Measurements from ENCODE around the gene ZNF532. TPM values are rescaled to one million over a fixed set of nuclear protein-coding genes. Genes with fewer than 3 reads are reported as not detected.
"Not testable (repeated sequence)": the region's sequence is repeated elsewhere in the genome, so short reads cannot be mapped to it uniquely, and the experiment has no call there.

Gene ZNF532
- total RNA-seq, 1 experiment from 2014 or later = 6.1 TPM

DNA sequence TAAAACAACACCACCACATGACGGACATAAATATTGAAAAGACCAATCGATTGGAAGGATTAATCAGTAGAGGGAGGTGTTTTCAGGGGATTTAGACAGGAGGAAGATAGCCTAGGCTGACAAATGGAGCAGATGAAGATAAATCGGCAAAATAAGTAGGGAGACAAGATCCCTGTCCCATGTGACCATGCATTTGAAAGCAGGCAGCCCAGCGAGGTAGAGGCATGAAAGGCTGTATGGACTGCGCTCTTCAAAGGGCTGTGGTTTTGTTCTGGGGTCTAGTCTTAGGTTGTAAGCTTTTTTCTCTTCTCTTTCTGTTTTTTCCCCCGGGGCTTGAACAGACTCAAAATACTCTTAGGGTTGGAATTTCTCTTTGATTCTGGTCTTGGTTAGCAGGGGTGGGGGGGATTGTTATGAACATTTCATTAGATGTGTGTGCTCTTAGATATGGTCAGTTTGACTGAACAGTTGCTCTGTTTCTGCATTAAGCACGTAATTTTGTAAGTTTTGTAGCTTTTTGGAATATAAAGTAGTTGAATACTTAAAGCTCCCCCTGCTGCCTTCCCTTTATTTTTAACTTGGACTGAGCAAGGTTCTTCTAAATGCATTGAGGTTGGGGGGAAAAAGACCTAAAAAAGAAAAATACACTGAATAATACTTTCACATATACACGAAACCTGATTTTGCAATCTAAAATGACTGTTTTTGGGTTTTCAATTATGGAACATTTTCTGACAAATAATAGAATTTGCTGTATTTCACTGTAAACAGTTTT lies 32.2 kb downstream of the ZNF532 start:
- no peak for DNase-seq (ENCODE audit: extremely low read depth, low read depth)

DNA sequence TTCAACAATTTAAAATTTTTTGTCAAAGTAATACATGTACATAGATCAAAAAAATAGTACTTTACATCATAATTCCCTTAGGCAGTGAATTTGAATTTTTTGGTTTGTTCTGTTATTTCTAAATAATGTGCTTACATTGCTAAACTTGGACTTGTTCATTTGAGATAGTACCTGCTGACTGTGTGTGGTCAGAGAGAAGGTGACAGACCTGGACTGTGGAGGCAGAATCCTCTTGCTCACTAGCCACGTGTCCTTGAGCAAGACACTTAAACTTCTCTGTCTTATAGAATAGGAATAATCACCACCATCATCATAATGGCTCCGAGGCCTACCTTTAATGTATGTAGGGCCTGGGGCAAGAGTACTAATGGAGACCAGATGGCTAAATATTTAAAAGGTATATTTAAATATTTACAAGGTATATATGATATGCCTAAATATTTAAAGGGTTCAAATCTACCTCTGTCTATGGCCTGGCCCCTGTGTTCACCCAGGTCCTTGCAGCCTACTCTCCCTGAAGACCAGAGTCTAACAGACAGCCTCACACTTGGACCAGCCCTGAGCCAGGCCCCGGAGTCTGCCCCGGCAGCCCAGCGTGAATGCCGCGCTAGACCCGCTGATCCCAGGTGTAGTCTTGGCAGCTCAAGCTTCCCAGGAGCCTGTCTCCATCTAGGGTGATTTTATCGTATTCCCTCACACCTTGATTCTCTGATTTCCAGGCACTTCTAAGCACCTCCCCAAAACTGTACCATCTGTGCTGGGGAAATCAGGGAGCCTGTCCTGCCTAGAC lies 33.5 kb downstream of the ZNF532 start:
- no peak for DNase-seq (ENCODE audit: extremely low read depth, low read depth)

DNA sequence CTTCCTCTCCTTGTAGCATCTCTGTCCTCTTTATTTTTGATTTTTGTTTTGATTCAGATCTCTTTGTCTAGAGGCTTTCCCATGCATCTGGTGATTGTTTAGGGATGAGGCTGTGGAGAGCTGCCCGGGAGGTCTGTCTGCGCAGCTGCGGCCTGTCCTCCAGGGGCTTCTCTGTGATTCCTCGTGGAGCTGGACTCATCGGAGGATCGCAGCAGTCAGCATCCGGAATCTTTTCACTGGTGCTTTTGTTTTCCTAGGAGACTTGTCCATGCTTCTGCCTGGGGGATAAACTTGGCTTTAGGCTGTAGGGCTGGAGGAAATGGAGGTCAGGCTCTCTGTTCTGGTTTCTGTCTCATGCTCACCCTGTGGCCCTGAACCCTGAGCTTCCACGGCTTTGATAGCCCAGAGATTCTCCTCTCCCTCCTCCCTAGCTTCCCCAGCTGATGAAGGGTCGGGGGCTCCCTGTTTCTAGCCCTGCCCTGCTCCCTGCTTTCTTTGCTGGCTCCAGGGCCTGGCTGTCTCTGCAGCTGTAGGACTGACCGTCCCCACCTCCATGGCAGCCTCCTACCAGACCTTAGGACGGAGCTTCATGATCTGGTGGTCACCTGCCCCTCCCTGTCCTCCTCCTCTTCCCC lies 35.5 kb downstream of the ZNF532 start:
- DNase-seq (ENCODE audit: extremely low read depth, low read depth) = no peak

DNA sequence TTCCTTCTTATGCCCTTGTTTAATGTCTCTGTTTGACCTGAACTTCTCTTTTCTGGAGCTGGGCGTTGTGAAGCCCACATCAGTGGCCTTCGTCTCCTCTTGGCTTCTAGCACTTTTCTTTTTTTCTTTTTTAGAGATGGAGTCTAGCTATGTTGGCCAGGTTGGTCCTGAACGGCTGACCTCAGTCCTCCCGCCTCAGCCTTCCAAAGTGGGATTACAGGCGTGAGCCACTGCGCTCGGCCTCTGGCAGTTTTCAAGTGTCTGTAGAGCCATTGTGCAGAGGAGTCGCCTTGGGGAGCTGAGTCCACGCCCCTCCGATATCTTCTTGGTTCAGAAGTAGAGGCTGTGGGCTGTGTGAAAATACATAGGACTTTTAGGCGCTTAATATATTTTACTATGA lies 36.5 kb downstream of the ZNF532 start:
- no peak for DNase-seq (ENCODE audit: extremely low read depth, low read depth)

DNA sequence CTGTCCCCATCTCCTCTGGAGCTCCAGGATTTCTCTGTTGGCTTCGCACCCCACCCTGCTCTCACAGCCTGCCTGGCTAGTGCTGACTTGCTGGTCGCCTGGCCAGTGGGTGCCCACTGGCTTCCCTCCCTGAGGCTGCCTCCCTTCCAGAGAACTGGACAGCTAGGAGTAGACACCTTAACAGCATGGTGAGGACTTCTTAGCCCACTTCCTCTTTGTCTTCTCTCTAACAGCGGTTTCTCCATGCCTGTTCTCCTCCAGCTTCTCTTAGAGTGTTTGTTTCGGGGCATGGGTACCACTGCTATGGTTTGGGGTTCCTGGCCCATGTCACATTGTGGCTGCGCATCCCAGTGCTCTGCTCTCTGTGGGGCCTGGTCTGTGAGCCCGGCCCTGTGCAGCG lies 37.1 kb downstream of the ZNF532 start:
- DNase-seq (ENCODE audit: extremely low read depth, low read depth) = no peak

DNA sequence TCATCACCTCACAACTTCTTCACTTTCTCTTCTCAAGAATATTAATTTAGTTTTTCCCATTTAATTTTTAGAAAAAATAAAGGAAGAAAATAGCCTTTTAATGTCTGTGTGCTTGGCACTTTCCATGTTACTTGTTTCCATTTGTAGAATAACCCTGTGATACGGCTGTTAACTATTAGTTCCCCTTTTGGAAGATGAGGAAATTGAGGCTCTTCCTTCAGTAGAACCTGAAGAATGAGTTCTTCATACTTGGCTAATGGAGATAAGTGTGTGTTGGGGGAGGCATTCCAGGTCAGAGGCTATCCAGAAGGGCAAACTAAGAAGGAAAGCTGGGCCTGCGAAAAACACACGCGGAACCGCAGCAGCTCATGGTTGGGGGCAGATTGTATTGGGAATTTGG lies 38.3 kb downstream of the ZNF532 start:
- no peak for DNase-seq (ENCODE audit: extremely low read depth, low read depth)

DNA sequence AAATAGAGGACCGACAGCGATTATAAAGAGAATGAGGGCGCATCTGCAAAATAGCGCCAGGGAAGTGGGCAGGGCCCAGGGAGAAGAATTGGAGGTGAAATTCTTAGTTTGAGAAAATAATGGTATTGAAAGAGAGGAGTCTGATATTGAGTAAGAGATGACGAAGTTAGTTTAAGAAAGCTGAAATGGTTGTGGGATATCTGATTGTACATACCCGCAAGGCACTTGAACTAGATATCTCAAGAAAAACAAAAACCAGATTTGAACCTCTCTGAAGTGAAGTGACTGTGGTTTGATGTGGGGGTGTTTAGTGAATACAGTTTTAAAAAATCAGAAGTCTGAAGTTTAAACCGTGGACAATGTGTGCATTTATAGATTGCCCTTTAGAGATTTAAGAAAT lies 38.9 kb downstream of the ZNF532 start:
- no peak for DNase-seq (ENCODE audit: extremely low read depth, low read depth)

DNA sequence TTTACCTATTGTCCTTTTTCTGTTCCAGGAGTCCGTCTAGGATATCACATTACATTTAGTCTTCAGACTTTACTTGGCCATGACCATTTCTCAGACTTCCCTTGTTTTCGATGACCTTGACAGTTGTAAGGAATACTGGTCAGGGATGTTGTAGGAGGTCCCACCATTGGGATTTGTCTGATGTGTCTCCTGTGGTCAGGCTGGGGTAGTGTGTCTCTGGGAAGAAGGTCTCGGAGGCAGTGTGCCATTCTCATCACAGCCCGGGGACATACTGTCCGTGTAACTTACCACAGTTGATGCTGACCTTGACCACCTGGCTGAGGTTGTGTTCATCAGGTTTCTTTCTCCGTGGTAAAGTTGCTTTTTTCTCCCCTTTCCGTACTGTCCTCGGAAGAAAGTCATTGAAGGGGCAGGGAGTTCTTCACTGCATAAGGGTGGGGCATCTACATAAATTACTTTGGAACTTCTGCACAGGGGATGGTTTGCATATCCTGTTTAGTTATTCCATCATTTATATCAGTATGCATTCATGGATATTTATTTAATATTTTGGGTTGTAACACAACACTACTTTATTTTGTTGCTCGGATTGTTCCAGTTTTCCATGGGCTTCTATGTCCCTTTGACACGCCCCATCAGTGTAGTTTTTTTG lies 41.2 kb downstream of the ZNF532 start:
- DNase-seq (ENCODE audit: extremely low read depth, low read depth) = no peak

DNA sequence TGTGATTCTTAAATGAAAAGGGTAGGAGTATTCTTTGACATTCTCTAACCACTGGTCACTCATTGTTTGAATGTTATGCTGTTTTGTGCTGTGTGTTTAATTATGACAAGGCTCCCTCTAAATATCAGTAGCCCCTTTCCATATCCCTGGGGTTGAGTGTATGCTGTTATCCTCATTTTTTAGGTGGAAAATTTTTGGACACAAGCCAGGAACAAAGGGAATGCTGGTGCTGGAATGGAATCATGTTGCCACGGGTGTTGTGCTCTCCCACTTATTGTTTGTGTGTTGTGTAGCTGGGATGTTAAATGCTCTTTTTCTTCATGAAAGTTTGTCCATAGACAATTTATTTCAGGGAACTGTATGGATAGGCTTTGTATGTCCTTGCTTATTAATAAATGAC lies 43.3 kb downstream of the ZNF532 start:
- no peak for DNase-seq (ENCODE audit: extremely low read depth, low read depth)

DNA sequence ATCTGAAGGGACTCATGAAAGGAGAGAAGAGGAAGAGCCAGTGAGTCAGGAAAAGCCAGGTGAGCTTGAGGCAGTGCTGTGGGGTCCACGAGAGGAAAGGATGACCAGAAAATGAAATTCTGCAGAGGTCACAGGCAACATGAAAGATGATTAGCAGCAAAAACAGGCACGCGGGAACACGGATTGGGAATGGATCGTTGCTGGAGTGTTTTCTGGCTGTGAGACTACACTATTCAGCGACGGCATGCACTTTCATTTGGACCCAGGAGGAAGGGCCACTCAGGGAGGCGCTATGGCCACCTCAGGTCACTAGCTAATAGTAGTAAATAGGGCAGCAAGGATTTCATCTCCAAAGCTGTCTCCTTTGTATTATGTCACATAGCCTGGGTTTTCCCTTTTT lies 44.8 kb downstream of the ZNF532 start:
- DNase-seq (ENCODE audit: extremely low read depth, low read depth) = no peak

DNA sequence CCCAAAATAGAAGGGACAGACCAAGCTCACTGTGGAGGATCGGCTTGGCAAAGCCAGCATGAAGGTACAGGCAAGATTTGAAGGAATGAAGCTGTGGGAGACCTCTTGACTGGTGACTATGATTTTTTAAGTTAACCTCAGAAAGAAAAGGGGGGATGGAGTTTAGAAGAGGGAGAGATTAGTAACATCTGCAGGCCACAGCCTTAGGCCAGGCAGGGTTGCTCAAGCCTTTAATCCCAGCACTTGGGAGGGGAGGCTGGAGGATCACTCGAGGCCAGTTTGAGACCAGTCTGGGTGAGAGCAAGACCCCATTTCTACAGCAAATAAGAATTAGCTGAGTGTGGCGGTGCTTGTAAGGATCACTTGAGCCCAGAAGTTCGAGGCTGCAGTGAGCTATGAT lies 46.6 kb downstream of the ZNF532 start:
- no peak for DNase-seq (ENCODE audit: extremely low read depth, low read depth)

DNA sequence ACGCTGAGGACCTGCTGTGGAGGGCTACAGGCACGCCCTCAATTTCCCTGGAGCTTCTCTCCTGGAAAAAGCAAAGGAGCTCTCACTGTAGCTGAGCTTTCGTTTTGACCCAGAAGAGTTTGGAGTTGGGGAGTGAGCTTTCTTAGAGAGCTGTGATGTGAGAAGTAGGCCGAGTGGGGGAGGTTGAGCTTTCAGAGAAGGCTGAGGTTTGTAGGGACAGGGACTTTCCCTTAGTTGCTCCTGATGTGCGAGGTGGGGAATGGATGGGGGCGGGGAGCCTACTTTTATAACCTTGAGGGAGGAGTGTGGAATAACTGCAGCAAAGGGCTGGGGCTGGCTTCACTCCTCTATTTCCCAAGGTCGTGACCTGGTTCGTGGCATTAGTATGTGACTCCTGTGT lies 47.1 kb downstream of the ZNF532 start:
- DNase-seq (ENCODE audit: extremely low read depth, low read depth) = no peak

DNA sequence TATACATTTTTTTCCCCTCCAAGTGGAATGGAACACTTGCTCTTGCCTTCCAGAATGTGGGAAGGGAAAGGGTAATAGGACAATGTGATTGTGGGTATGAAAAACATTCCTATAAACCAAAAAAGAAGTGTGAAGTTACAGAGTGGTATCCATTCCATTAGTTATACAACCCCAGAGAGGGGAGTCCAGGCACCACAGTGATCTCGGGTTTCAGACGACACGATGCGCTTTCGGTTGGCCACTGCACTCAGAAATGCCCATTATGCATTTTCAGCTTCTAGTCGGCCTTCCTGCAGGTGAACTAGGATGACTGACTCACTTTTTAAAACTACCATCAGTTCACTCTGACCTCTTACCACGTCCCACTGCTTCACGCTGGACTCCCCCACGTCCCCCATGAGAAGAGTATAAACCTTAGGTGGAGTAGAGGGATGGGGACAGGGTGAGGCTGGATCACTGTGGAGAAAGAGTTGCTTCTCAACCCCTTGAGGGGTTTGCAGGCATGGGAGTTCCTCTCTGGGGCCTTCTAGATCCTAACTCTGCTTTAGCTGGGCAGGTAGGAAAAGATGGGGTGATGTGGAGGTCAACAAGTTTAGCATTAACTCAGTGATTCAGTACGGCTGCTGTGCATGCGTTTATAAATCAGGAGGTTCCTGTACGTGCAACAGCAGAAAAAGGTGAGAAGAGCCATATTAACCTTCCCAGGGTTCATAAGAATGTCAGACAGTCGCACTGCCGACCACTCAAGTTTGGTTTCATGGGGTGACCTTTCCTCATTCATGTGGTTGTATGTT lies 50.5 kb downstream of the ZNF532 start:
- DNase-seq (ENCODE audit: extremely low read depth, low read depth) = no peak

DNA sequence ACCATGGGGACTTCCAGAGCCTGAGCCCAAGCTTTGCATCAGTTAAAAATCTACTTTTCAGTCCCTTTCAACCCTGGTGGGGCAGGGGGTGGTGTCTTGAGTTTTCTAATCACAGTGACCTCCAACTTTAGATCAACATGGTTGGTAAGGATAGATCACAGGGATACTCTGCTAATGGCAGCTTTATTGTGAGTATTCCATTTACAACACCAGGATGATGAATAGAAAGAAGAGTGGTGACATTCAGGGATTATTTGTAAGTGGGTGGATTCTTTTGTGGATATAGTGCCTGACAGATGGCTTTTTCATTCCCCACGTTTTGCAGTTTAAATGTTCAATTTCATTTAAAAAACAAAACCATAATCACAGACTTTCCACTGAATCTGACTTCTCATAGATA lies 51.3 kb downstream of the ZNF532 start:
- no peak for DNase-seq (ENCODE audit: extremely low read depth, low read depth)

DNA sequence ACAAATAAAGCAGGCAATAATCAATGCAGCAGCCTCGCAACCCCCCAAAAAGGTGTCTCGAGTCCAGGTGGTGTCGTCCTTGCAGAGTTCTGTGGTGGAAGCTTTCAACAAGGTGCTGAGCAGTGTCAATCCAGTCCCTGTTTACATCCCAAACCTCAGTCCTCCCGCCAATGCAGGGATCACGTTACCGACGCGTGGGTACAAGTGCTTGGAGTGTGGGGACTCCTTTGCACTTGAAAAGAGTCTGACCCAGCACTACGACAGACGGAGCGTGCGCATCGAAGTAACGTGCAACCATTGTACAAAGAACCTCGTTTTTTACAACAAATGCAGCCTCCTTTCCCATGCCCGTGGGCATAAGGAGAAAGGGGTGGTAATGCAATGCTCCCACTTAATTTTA lies 55.3 kb downstream of the ZNF532 start:
- DNase-seq (ENCODE audit: extremely low read depth, low read depth) = not testable (repeated sequence)

DNA sequence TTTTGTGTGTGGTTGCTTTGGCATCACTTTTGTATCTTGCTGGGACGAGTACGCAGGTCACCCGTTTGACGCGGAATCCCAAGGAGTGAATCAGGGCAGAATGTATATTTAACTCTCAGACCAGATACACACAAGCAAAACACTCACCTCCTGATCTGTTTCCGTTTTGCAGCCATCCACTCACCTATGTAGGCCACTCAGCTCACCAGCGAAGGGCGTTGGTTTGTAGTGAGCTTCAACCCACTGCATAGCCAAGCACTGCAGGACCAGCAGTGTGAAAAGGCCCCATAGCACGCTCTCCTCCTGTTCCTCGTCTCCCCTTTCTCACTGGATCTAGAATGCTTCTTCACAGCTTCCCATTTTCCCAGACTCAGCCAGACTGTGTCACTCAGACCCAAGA lies 58.3 kb downstream of the ZNF532 start:
- no peak for DNase-seq (ENCODE audit: extremely low read depth, low read depth)

DNA sequence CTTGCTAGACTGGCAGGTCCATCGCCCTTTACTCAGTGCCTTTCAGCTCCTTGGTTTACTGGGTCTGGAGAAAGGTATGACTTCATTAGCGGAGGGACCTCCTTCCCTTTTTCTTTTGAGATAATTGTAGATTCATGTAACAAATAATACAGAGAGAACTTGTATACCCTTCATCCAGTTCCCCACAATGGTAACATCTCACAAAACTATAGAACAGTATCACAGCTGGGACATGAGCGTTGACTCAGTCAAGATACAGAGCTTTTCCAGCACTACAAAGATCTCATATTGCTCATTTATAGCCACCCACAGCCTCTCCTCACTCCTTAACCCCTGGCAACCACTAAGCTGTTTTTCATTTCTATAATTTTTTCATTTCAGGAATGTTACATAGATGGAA lies 59.8 kb downstream of the ZNF532 start:
- no peak for DNase-seq (ENCODE audit: extremely low read depth, low read depth)

DNA sequence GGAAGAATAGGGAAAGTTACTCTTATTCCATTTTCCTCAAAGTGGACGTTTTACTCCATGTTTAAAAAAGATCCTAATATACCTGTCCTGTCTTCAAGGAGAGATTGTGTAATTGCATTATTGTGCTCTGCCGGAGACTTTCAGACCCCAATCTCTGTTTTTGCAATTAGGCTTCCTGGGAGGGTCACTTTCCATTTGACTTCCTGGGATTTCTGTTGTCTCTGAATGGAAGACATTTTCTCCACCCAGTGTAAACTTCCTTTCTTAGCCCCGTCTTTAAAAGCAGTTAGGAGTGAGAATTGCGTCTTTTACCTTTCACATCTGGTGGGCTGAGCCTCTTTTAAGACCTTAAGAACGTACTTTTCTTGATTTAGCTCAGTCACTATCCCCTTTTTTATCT lies 63.0 kb downstream of the ZNF532 start:
- no peak for DNase-seq (ENCODE audit: extremely low read depth, low read depth)

DNA sequence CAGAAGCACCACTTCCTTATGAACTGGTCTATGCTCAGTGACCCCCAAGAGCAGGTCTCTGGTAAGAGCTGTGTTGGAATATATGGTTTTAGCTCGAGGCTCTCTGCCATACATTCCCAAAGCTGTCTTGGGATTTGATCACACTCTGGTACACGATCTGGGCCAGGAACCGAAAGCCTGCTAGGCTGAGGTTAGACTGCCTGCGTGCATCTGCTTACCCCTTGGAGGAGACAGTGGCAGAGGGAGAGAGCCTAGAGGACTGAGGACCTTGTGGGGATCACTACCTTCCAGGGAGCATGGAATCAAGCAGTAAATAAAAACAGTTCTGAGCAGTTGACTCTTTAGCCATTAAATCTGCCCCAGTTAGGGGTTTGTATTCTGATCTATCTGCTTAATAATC lies 63.7 kb downstream of the ZNF532 start:
- no peak for DNase-seq (ENCODE audit: extremely low read depth, low read depth)

DNA sequence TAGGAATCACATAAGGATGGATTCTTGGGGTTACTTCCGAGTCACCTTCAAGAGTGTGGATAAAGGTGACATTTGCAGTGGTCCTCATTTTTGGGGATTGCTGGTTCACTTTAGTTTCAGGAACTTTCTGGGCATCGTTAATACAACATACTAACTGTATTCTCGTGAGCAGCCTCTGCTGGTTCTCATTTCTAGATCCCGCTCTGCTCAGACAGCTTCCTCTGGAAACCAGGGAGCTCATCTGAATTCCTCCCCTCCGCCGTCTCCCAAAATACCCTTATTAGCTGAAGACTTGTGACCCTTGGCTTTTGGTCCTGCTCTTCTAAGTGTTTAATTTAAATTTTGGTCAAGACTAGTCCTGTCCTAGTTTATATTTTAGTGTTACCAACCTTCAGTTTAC lies 64.5 kb downstream of the ZNF532 start:
- DNase-seq (ENCODE audit: extremely low read depth, low read depth) = no peak

DNA sequence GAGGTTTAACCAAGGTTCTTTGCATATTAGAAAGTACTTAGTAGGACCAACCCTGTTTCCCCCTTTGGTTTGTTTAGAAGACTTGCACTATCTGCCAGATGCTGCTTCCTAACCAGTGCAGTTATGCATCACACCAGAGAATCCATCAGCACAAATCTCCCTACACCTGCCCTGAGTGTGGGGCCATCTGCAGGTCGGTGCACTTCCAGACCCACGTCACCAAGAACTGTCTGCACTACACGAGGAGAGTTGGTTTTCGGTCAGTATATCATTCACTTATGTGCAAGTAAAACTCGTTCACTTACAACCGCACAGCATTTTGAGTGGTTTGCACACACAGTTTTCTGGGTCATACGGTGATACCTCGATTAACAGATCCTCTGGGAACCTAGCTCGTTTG lies 69.7 kb downstream of the ZNF532 start:
- DNase-seq (ENCODE audit: extremely low read depth, low read depth) = no peak
